ENCODE measurements around the gene HHAT.

The HHAT gene

DNA sequence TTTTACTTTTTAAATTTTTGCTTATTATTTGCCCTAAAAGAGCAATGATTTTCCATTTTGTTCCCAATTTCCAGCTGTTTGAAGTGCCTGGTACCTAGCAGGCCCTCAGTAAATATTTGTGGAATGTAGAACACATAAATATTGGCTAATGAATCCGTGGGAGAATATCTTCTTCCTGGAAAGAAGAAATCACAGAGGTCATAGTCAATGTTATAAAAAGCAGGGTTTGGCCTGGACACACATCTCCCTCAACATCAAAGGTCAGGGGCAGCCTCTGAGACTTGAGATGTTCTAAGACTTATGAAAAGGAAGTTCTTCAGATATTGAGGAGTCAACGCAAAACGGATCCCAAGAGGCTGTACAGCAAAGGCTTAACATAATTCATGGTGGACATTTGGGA is 358.1 kb downstream of the HHAT start:
- no peak for DNase-seq
- Histone ChIP-seq H2BK120ac (ENCODE audit: low read depth, low read length) (no peak overlapping the region), H3K4me1 (ENCODE audit: control insufficient read depth, insufficient read depth, low read depth, low read length) (peaks cover 12% of the 10 kb centered on the region), H2BK5ac (ENCODE audit: low read depth, low read length, poor library complexity, severe bottlenecking) (no peak overlapping the region), H3K4me3 (ENCODE audit: insufficient read depth in 1 of 2, low read depth in 1 of 2, low read length in 2 of 2) (no peak overlapping the region), H3K18ac (ENCODE audit: low read depth in 1 of 2, low read length in 2 of 2) (no peak overlapping the region), H3K4ac (ENCODE audit: low read depth in 1 of 2, low read length in 2 of 2) (no peak overlapping the region), H2BK15ac (ENCODE audit: low read depth, poor library complexity, severe bottlenecking) (no peak overlapping the region), H3K27ac (ENCODE audit: low read length, poor library complexity, severe bottlenecking) (no peak overlapping the region), H3K36me3 (ENCODE audit: control insufficient read depth in 1 of 2, insufficient read depth in 2 of 2, low read depth in 1 of 2, low read length in 2 of 2) (peaks cover 0 to 16% of the 10 kb centered on the region in 2 experiments), H3K9ac (ENCODE audit: low read length) (no peak overlapping the region), H3K9me3 (ENCODE audit: control insufficient read depth, low read length) (no peaks in the 10 kb centered on the region), H2AK5ac (ENCODE audit: low read length, severe bottlenecking) (no peak overlapping the region), H3K4me2 (ENCODE audit: low read length, poor library complexity, severe bottlenecking) (no peak overlapping the region), H2AFZ (ENCODE audit: low read depth, low read length) (no peak overlapping the region), H3K23ac (ENCODE audit: low read length in 2 of 2) (no peak overlapping the region), H2BK12ac (ENCODE audit: low read length in 2 of 2) (no peak overlapping the region), H3K27me3 (ENCODE audit: control insufficient read depth in 1 of 2, insufficient read depth in 1 of 2, low read length in 2 of 2) (no peaks in the 10 kb centered on the region), H4K91ac (ENCODE audit: low read length) (no peak overlapping the region), H3K14ac (ENCODE audit: low read length in 2 of 2) (no peak overlapping the region), H3K79me1 (replicated peaks; ENCODE audit: low read length, poor library complexity, severe bottlenecking) (no peaks in the 10 kb centered on the region), H4K8ac (ENCODE audit: low read length) (no peak overlapping the region)
- WGBS, result 35% methylated on average over 3 of the region's 3 CpGs

DNA sequence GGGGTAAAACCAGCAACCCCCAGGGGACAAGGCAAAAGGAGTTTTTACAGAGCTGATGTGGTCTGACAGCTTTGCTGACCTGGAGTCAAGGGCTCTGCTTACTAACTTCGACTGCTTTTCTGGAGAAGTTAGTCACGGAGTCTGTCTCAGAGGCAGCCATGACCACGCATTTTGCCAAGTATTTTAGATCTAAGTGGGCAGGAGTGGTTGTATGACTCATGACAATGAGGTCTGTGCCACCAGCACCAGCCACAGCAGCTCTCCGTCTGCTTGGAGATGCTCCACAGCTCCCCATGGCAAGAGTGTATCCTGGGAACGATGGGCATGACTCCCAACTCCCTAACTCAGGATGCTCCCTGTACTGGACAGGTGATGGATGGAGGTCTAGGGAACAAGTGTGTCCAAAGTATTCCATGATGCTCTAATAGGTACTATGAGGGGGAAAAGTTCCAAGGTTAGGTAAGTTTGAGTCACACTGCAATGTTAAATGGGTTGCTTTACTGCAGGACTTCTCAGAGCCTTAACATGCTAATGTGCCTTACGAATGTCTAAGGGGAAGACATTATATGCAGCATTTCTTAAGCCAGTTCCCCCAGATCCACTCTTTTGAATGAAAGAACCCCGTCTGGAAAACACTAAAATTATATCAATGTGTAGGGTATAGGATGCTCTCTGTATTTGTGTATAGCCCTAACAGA is 359.0 kb downstream of the HHAT start:
- Histone ChIP-seq H3K27me3 (ENCODE audit: control insufficient read depth in 1 of 2, insufficient read depth in 1 of 2, low read length in 2 of 2) (no peaks in the 10 kb centered on the region), H2AK5ac (ENCODE audit: low read length, severe bottlenecking) (no peak overlapping the region), H2BK12ac (ENCODE audit: low read length in 2 of 2) (peak overlapping the region in 1 of 2 experiments; percentile 51), H3K4me2 (ENCODE audit: low read length, poor library complexity, severe bottlenecking) (no peak overlapping the region), H3K9ac (ENCODE audit: low read length) (no peak overlapping the region), H3K14ac (ENCODE audit: low read length in 2 of 2) (peak overlapping the region in 1 of 2 experiments; percentile 66), H3K18ac (ENCODE audit: low read depth in 1 of 2, low read length in 2 of 2) (no peak overlapping the region), H3K4ac (ENCODE audit: low read depth in 1 of 2, low read length in 2 of 2) (no peak overlapping the region), H3K9me3 (ENCODE audit: control insufficient read depth, low read length) (no peaks in the 10 kb centered on the region), H3K27ac (ENCODE audit: low read length, poor library complexity, severe bottlenecking) (no peak overlapping the region), H4K8ac (ENCODE audit: low read length) (no peak overlapping the region), H3K4me3 (ENCODE audit: insufficient read depth in 1 of 2, low read depth in 1 of 2, low read length in 2 of 2) (no peak overlapping the region), H2BK5ac (ENCODE audit: low read depth, low read length, poor library complexity, severe bottlenecking) (no peak overlapping the region), H3K4me1 (ENCODE audit: control insufficient read depth, insufficient read depth, low read depth, low read length) (peaks cover 12% of the 10 kb centered on the region), H3K23ac (ENCODE audit: low read length in 2 of 2) (no peak overlapping the region), H2AFZ (ENCODE audit: low read depth, low read length) (no peak overlapping the region), H3K79me1 (replicated peaks; ENCODE audit: low read length, poor library complexity, severe bottlenecking) (no peaks in the 10 kb centered on the region), H2BK120ac (ENCODE audit: low read depth, low read length) (no peak overlapping the region), H2BK15ac (ENCODE audit: low read depth, poor library complexity, severe bottlenecking) (no peak overlapping the region), H3K36me3 (ENCODE audit: control insufficient read depth in 1 of 2, insufficient read depth in 2 of 2, low read depth in 1 of 2, low read length in 2 of 2) (peaks cover 0 to 11% of the 10 kb centered on the region in 2 experiments), H4K91ac (ENCODE audit: low read length) (no peak overlapping the region)
- DNase-seq, result peak; percentile 29
- 77% methylated on average over 6 of the region's 7 CpGs for WGBS

DNA sequence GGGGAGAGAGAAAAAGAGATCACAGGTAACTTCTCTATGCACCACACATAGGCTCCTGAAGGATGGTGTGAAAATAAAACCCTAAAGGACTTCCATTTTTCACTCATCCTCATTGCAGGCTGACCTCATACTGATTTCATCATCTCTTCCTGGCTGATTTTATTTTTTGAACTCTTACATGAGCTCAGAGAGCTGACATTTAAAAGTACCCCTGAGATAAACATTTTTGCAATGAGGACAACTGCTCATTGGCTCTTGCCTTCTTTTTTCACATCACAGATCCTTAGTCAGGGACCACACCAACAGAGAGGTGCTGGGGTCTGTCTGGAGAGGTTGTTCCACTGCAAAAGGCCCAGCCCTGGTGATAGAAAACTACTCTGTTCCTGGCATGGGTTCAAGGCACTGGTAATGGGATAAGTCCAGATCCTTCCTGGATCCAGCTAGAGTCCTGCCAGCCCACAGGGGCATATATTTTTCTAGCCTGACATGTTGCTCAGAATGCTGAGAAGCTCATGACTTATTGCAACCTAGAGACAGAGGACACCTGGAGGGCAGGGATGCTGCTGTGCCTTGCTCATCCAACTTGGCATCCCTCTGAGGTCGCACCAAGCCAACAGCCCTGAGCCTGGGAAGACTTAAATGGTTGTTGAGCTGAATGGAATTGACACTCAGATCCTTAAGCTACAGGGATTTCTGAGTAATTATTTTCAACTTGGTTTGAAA is 360.0 kb downstream of the HHAT start:
- Histone ChIP-seq H4K91ac (ENCODE audit: low read length) (no peak overlapping the region), H3K18ac (ENCODE audit: low read depth in 1 of 2, low read length in 2 of 2) (no peak overlapping the region), H3K9ac (ENCODE audit: low read length) (no peak overlapping the region), H2BK5ac (ENCODE audit: low read depth, low read length, poor library complexity, severe bottlenecking) (no peak overlapping the region), H2BK12ac (ENCODE audit: low read length in 2 of 2) (no peak overlapping the region), H3K4ac (ENCODE audit: low read depth in 1 of 2, low read length in 2 of 2) (no peak overlapping the region), H3K4me2 (ENCODE audit: low read length, poor library complexity, severe bottlenecking) (no peak overlapping the region), H2BK120ac (ENCODE audit: low read depth, low read length) (no peak overlapping the region), H3K9me3 (ENCODE audit: control insufficient read depth, low read length) (no peaks in the 10 kb centered on the region), H3K27ac (ENCODE audit: low read length, poor library complexity, severe bottlenecking) (no peak overlapping the region), H2BK15ac (ENCODE audit: low read depth, poor library complexity, severe bottlenecking) (no peak overlapping the region), H4K8ac (ENCODE audit: low read length) (no peak overlapping the region), H3K23ac (ENCODE audit: low read length in 2 of 2) (no peak overlapping the region), H3K36me3 (ENCODE audit: control insufficient read depth in 1 of 2, insufficient read depth in 2 of 2, low read depth in 1 of 2, low read length in 2 of 2) (peaks cover 0 to 6% of the 10 kb centered on the region in 2 experiments), H3K79me1 (replicated peaks; ENCODE audit: low read length, poor library complexity, severe bottlenecking) (no peaks in the 10 kb centered on the region), H3K27me3 (ENCODE audit: control insufficient read depth in 1 of 2, insufficient read depth in 1 of 2, low read length in 2 of 2) (no peaks in the 10 kb centered on the region), H3K4me3 (ENCODE audit: insufficient read depth in 1 of 2, low read depth in 1 of 2, low read length in 2 of 2) (no peak overlapping the region), H2AFZ (ENCODE audit: low read depth, low read length) (no peak overlapping the region), H3K4me1 (ENCODE audit: control insufficient read depth, insufficient read depth, low read depth, low read length) (peaks cover 12% of the 10 kb centered on the region), H3K14ac (ENCODE audit: low read length in 2 of 2) (no peak overlapping the region), H2AK5ac (ENCODE audit: low read length, severe bottlenecking) (no peak overlapping the region)
- WGBS, result 91% methylated on average over 1 of the region's 1 CpG
- DNase-seq, result peak; percentile 45

DNA sequence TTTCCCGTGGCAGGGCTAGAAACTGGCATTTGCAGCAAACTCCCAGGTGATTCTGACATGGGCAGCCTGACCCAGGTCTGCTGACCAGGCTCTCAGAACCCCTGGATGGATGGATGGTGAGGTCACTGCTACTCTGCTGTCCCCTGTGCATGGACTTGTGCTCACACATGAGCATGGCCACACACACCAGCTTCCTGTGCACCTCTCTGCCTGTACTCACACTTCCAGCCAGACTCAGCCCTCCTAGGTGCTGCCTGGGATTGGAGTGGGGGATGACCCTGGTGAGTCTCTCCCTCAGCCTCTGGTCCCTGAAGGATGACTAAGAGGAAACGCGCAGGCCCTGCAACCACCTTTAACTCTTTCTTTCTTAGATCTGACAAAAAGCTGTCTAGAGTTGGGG is 361.1 kb downstream of the HHAT start:
- H3K36me3 ChIP-seq (ENCODE audit: control insufficient read depth in 1 of 2, insufficient read depth in 2 of 2, low read depth in 1 of 2, low read length in 2 of 2), result peaks cover 0 to 4% of the 10 kb centered on the region in 2 experiments
- H2AFZ ChIP-seq (ENCODE audit: low read depth, low read length), result no peak overlapping the region
- no peaks in the 10 kb centered on the region for H3K27me3 ChIP-seq (ENCODE audit: control insufficient read depth in 1 of 2, insufficient read depth in 1 of 2, low read length in 2 of 2)
- peak overlapping the region in 1 of 2 experiments; percentile 50 for H2BK12ac ChIP-seq (ENCODE audit: low read length in 2 of 2)
- no peak overlapping the region for H3K27ac ChIP-seq (ENCODE audit: low read length, poor library complexity, severe bottlenecking)
- 73% methylated on average over 3 of the region's 3 CpGs for WGBS
- H2BK5ac ChIP-seq (ENCODE audit: low read depth, low read length, poor library complexity, severe bottlenecking), result no peak overlapping the region
- no peak overlapping the region for H2AK5ac ChIP-seq (ENCODE audit: low read length, severe bottlenecking)
- no peak overlapping the region for H3K4me2 ChIP-seq (ENCODE audit: low read length, poor library complexity, severe bottlenecking)
- H2BK15ac ChIP-seq (ENCODE audit: low read depth, poor library complexity, severe bottlenecking), result no peak overlapping the region
- H3K23ac ChIP-seq (ENCODE audit: low read length in 2 of 2), result peak overlapping the region in 1 of 2 experiments; percentile 34
- H3K9me3 ChIP-seq (ENCODE audit: control insufficient read depth, low read length), result no peaks in the 10 kb centered on the region
- DNase-seq, result no peak
- H3K18ac ChIP-seq (ENCODE audit: low read depth in 1 of 2, low read length in 2 of 2), result no peak overlapping the region
- H3K9ac ChIP-seq (ENCODE audit: low read length), result no peak overlapping the region
- H2BK120ac ChIP-seq (ENCODE audit: low read depth, low read length), result no peak overlapping the region
- peaks cover 12% of the 10 kb centered on the region for H3K4me1 ChIP-seq (ENCODE audit: control insufficient read depth, insufficient read depth, low read depth, low read length)
- no peaks in the 10 kb centered on the region for H3K79me1 ChIP-seq (replicated peaks; ENCODE audit: low read length, poor library complexity, severe bottlenecking)
- H3K14ac ChIP-seq (ENCODE audit: low read length in 2 of 2), result no peak overlapping the region
- no peak overlapping the region for H3K4me3 ChIP-seq (ENCODE audit: insufficient read depth in 1 of 2, low read depth in 1 of 2, low read length in 2 of 2)
- H4K8ac ChIP-seq (ENCODE audit: low read length), result no peak overlapping the region
- no peak overlapping the region for H3K4ac ChIP-seq (ENCODE audit: low read depth in 1 of 2, low read length in 2 of 2)
- H4K91ac ChIP-seq (ENCODE audit: low read length), result peak overlapping the region; percentile 20

All from mesenchymal stem cell (in vitro differentiated cells and primary cell).